ENCODE results near the gene LRCH4.
A peak's percentile ranks its signal among the peaks of the same experiment; 100 is the strongest.
"Not testable (repeated sequence)": the region's sequence is repeated elsewhere in the genome, so short reads cannot be mapped to it uniquely, and the experiment has no call there.

Gene LRCH4

GRCh38 chr7:100543586-100543985, 42.3 kb downstream of the LRCH4 start:
- no peak for DNase-seq

GRCh38 chr7:100541309-100541708, 44.6 kb downstream of the LRCH4 start:
- not testable (repeated sequence) for DNase-seq

- DNase-seq = no peak
Observed at GRCh38 chr7:100540073-100540723, 45.7 kb downstream of the LRCH4 start.

- DNase-seq = no peak
Observed at GRCh38 chr7:100539436-100540006, 46.4 kb downstream of the LRCH4 start.

- peak; percentile 100 for DNase-seq
Observed at GRCh38 chr7:100538654-100539435, 47.1 kb downstream of the LRCH4 start, which contains the start of gene AGFG2. Gene AGFG2, plus strand, starts transcription at chr7:100539203. Its CDS starts 144 bp downstream, at chr7:100539347.

- no peak for DNase-seq
Observed at GRCh38 chr7:100538348-100538653, 47.6 kb downstream of the LRCH4 start.

- DNase-seq = not testable (repeated sequence)
Observed at GRCh38 chr7:100536695-100537094, 49.2 kb downstream of the LRCH4 start.

GRCh38 chr7:100535982-100536381, 49.9 kb downstream of the LRCH4 start:
- not testable (repeated sequence) for DNase-seq

GRCh38 chr7:100532165-100533022, 53.5 kb downstream of the LRCH4 start:
- no peak for DNase-seq

- DNase-seq = not testable (repeated sequence)
Observed at GRCh38 chr7:100528108-100528866, 57.6 kb downstream of the LRCH4 start.
